Hepatocyte (in vitro differentiated cells): ENCODE results near the gene RFX8.

Source experiments
- CTCF ChIP-seq: fragments of 200-600 bp; sonication (generic); IDR thresholded peaks from 2 replicates; pipeline ENCODE4 v1.5.1; 2016; ENCODE audit warnings: antibody characterized with exemption, mild to moderate bottlenecking; ENCODE audit not compliant: poor library complexity
- EZH2phosphoT487 ChIP-seq: fragments of 200-600 bp; sonication (generic); IDR thresholded peaks from one replicate; pipeline ENCODE4 v1.6.1; 2018; ENCODE audit warnings: antibody characterized with exemption, mild to moderate bottlenecking, low read depth, moderate library complexity; ENCODE audit not compliant: unreplicated experiment, severe bottlenecking

- TF ChIP-seq CTCF (no peak), EZH2phosphoT487 (no peak)
Measured at GRCh38 chr2:101467306-101467705, 7.6 kb downstream of the RFX8 start.
